ENCODE results near the gene WFDC8. TPM values are rescaled to one million over a fixed set of nuclear protein-coding genes. Genes with fewer than 3 reads are reported as not detected.

WFDC8 gene
- total RNA-seq, 1 experiment from 2014 or later: not detected

DNA sequence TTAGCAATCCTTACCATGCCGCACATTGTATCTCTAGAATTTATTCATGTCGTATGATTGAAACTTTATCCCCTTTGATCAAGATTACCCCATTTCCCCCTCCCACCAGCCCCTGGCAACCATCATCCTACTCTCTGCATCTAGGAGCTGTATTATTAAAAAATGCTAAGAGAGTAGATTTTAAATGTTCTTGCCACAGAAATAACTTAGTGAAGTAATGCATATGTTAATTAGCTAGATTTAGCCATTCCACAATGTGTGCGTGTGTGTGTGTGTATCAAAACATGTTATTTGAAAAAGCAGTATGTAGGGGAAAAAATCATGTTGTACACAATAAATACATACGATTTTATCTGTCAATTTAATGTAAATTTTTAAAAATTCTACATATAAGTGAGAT, 51.8 kb downstream of the WFDC8 start:
- no peaks in the 10 kb centered on the region for H3K4me1 ChIP-seq (ENCODE audit: insufficient read depth, low read length)
- no peak overlapping the region for H2BK120ac ChIP-seq (ENCODE audit: low read depth, low read length, poor library complexity, severe bottlenecking)
- H4K20me1 ChIP-seq (ENCODE audit: control insufficient read depth, insufficient read depth, insufficient read length): no peaks in the 10 kb centered on the region
- no peak overlapping the region for H3K4me2 ChIP-seq (ENCODE audit: insufficient read depth, insufficient read length, low read length)
- no peak for DNase-seq
- no peaks in the 10 kb centered on the region for H3K79me2 ChIP-seq (ENCODE audit: insufficient read depth, low read length)
- no peaks in the 10 kb centered on the region for H3K79me1 ChIP-seq (ENCODE audit: insufficient read depth, low read depth, low read length, poor library complexity, severe bottlenecking)
- H3K27me3 ChIP-seq (ENCODE audit: insufficient read depth, low read length): no peaks in the 10 kb centered on the region
- Mint-ChIP-seq H3K4me3 (no peak overlapping the region), H3K9me3 (no peaks in the 10 kb centered on the region), H3K4me1 (no peaks in the 10 kb centered on the region), H3K36me3 (ENCODE audit: insufficient read depth in 1 of 3, low read depth in 3 of 3) (no peaks in the 10 kb centered on the region), H3K27ac (no peak overlapping the region), H3K27me3 (ENCODE audit: low read depth) (peaks cover 18% of the 10 kb centered on the region)
- H3K27ac ChIP-seq (ENCODE audit: insufficient read length, low read depth, low read length): no peak overlapping the region
- no peak overlapping the region for H3K4ac ChIP-seq (ENCODE audit: low read depth, low read length)
- no peak overlapping the region for H2AK5ac ChIP-seq (ENCODE audit: insufficient read length, low read length)
- no peak overlapping the region for H2AFZ ChIP-seq (ENCODE audit: low read length)
- H2BK15ac ChIP-seq (ENCODE audit: low read depth, low read length): no peak overlapping the region
- no peak overlapping the region for H3K18ac ChIP-seq (ENCODE audit: insufficient read length, low read depth, low read length)
- no peak overlapping the region for H2BK20ac ChIP-seq (ENCODE audit: low read depth, low read length, poor library complexity, severe bottlenecking)
- WGBS (ENCODE audit: extremely low coverage, insufficient read length, low lambda C conversion rate): no CpG with 5 or more reads among the region's 4 CpGs
- H3T11ph ChIP-seq (ENCODE audit: low read length): no peak overlapping the region
- no peak for TF ChIP-seq CTCF (conservative IDR thresholded peaks at IDR 0.05)
- H3K23ac ChIP-seq (ENCODE audit: insufficient read length, low read depth, low read length): no peak overlapping the region
- H3K23me2 ChIP-seq (ENCODE audit: insufficient read length, low read depth, low read length, poor library complexity, severe bottlenecking): no peaks in the 10 kb centered on the region
- H4K8ac ChIP-seq (replicated peaks; ENCODE audit: insufficient read length, low read depth, low read length): no peak overlapping the region
- H2BK5ac ChIP-seq (ENCODE audit: insufficient read length, low read length): no peak overlapping the region
- H3K9me3 ChIP-seq (ENCODE audit: control insufficient read depth, low read depth, low read length): no peaks in the 10 kb centered on the region
- H3K9ac ChIP-seq (ENCODE audit: extremely low read depth, insufficient read length, low read length): no peak overlapping the region
- no peak overlapping the region for H2BK12ac ChIP-seq (ENCODE audit: insufficient read length, low read depth, low read length)
- no peak overlapping the region for H3K14ac ChIP-seq (ENCODE audit: insufficient read depth, low read length)
- H3K56ac ChIP-seq (ENCODE audit: insufficient read length, low read depth, low read length): no peak overlapping the region
- H4K5ac ChIP-seq (ENCODE audit: insufficient read length, low read depth, low read length): no peak overlapping the region
- no peak overlapping the region for H4K91ac ChIP-seq (ENCODE audit: insufficient read length, low read depth, low read length)

All from H9 (cell line).